Measurements from ENCODE around the gene DNAI1.

Gene DNAI1

GRCh38 chr9:34520096-34520495 lies 61.5 kb downstream of the DNAI1 start:
- no peak for TF ChIP-seq CTCF (IDR thresholded peaks at IDR 0.05; ENCODE audit: borderline replicate concordance, extremely low read depth, low read length, poor library complexity, severe bottlenecking)
- no peak for TF ChIP-seq EZH2 (IDR thresholded peaks at IDR 0.05; ENCODE audit: borderline replicate concordance, low read depth, low read length, severe bottlenecking)
- Histone ChIP-seq H4K20me1 (ENCODE audit: insufficient read depth, low read length) (peaks cover 12% of the 10 kb centered on the region; the same call in 1 of the 2 replicates), H3K27ac (ENCODE audit: low read length) (no peak overlapping the region), H2AFZ (ENCODE audit: low read depth, low read length) (no peak overlapping the region), H3K4me1 (ENCODE audit: insufficient read depth, low read length) (peaks cover 16% of the 10 kb centered on the region), H3K36me3 (ENCODE audit: insufficient read depth, low read length) (no peaks in the 10 kb centered on the region), H3K9me3 (ENCODE audit: insufficient read depth, low read length, severe bottlenecking) (no peaks in the 10 kb centered on the region), H3K4me2 (ENCODE audit: insufficient read depth, low read length) (no peak overlapping the region), H3K79me2 (ENCODE audit: insufficient read depth, low read length) (no peaks in the 10 kb centered on the region), H3K4me3 (ENCODE audit: low read depth in 1 of 2, low read length in 2 of 2) (no peak overlapping the region), H3K27me3 (ENCODE audit: insufficient read depth, low read length, poor library complexity) (peaks cover 26% of the 10 kb centered on the region), H3K9ac (ENCODE audit: low read depth, low read length) (no peak overlapping the region)
- ATAC-seq (ENCODE audit: insufficient read depth, low read depth) (no peak), DNase-seq (no peak)

DNA sequence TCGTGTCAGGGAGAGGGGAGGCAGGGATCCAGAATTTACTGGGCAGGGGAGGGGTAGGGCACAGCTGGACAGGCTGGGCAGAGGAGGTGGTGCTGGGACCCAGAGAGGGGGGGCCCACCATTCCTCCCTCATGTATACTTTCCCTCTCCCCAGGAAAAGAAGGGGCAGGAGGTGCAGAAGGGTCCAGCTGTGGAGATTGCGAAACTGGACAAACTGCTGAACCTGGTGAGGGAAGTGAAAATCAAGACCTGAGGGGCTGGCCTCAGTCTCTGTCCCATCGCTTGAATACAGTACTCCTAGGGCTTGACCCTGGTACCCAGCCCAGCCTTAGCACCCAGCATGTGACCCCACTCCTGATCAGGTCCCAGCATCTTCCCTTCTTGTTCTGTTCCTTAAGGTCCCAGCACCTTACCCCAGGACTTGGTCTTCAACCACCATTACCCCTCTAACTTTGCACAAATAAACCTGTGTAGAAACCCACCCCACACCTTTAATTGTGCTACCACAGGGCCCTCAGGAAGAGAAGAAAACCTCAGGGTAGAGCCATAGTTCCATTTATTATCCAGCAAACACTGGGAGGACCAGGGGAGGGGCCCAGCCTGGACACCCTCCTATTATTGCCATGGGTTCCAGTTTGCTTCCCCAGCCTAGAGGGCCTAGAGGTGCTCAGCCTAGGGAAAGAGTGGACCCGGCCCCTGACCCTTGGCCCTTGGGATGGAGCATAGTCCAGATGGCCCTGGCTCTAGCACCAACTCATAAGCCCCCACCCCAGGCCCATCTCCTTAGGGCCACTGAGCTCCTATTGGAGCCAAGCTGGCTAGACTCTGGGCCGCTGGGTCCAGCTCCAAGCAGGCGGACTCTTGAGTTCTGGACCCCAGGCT lies 62.1 kb downstream of the DNAI1 start:
- Histone ChIP-seq H3K36me3 (ENCODE audit: insufficient read depth, low read length) (no peaks in the 10 kb centered on the region), H4K20me1 (ENCODE audit: insufficient read depth, low read length) (peaks cover 12% of the 10 kb centered on the region; the same call in 1 of the 2 replicates), H3K79me2 (ENCODE audit: insufficient read depth, low read length) (no peaks in the 10 kb centered on the region), H3K27ac (ENCODE audit: low read length) (no peak overlapping the region), H3K4me3 (ENCODE audit: low read depth in 1 of 2, low read length in 2 of 2) (no peak overlapping the region), H3K9ac (ENCODE audit: low read depth, low read length) (no peak overlapping the region), H3K4me1 (ENCODE audit: insufficient read depth, low read length) (peaks cover 16% of the 10 kb centered on the region), H3K9me3 (ENCODE audit: insufficient read depth, low read length, severe bottlenecking) (no peaks in the 10 kb centered on the region), H3K4me2 (ENCODE audit: insufficient read depth, low read length) (no peak overlapping the region), H2AFZ (ENCODE audit: low read depth, low read length) (no peak overlapping the region), H3K27me3 (ENCODE audit: insufficient read depth, low read length, poor library complexity) (peaks cover 26% of the 10 kb centered on the region)
- no peak for DNase-seq
- ATAC-seq (ENCODE audit: insufficient read depth, low read depth), result no peak
- TF ChIP-seq CTCF (IDR thresholded peaks at IDR 0.05; ENCODE audit: borderline replicate concordance, extremely low read depth, low read length, poor library complexity, severe bottlenecking) (no peak), EZH2 (IDR thresholded peaks at IDR 0.05; ENCODE audit: borderline replicate concordance, low read depth, low read length, severe bottlenecking) (no peak)

DNA sequence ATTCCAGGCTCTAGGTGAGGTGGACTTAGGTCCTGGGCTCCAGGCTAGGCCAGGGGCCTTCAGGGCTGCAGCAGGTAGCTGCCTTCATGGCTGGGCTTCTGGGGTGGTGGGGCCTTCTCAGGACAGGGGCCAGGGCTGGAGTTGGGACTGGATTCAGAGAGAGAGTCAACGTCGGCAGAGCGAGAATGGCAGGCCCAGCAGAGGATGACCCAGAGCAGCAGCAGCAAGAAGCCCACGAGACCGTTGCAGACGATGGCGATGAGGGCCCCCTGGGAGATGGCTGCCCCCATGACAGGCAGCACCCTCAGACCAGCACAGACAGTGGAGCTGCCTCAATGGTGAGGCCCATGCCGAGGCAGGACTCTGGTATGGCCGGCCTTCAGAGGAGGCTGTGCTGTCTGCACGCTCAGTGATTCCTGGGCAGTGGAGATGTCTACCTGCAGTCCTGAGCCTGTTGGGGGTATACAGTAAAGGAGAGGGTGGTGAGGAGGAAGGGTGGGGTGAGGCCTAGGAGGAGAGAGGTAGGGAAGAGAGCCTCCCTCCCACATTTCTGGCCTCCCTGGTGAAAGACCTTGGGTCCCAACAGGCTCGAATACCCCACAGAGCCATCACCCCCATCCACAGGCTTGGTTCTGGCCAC lies 62.9 kb downstream of the DNAI1 start:
- H3K9ac ChIP-seq (ENCODE audit: low read depth, low read length), result no peak overlapping the region
- no peak for ATAC-seq (ENCODE audit: insufficient read depth, low read depth)
- H3K27ac ChIP-seq (ENCODE audit: low read length), result no peak overlapping the region
- H3K9me3 ChIP-seq (ENCODE audit: insufficient read depth, low read length, severe bottlenecking), result no peaks in the 10 kb centered on the region
- no peak overlapping the region for H3K4me3 ChIP-seq (ENCODE audit: low read depth in 1 of 2, low read length in 2 of 2)
- DNase-seq, result no peak
- peaks cover 21% of the 10 kb centered on the region for H3K27me3 ChIP-seq (ENCODE audit: insufficient read depth, low read length, poor library complexity)
- no peaks in the 10 kb centered on the region for H3K79me2 ChIP-seq (ENCODE audit: insufficient read depth, low read length)
- H3K36me3 ChIP-seq (ENCODE audit: insufficient read depth, low read length), result no peaks in the 10 kb centered on the region
- no peak overlapping the region for H3K4me2 ChIP-seq (ENCODE audit: insufficient read depth, low read length)
- peaks cover 12% of the 10 kb centered on the region; the same call in 1 of the 2 replicates for H4K20me1 ChIP-seq (ENCODE audit: insufficient read depth, low read length)
- no peak for TF ChIP-seq EZH2 (IDR thresholded peaks at IDR 0.05; ENCODE audit: borderline replicate concordance, low read depth, low read length, severe bottlenecking)
- H2AFZ ChIP-seq (ENCODE audit: low read depth, low read length), result no peak overlapping the region
- H3K4me1 ChIP-seq (ENCODE audit: insufficient read depth, low read length), result peaks cover 16% of the 10 kb centered on the region

All from DND-41 (cell line).